HG03175 (cell line): ENCODE measurements around the gene MIB2.
A peak's percentile ranks its signal among the peaks of the same experiment; 100 is the strongest.

Source experiments
- ATAC-seq: cut with Tn5 transposase; IDR thresholded peaks from one replicate; pipeline ENCODE4 v1.9.1; 2021; ENCODE audit warnings: mild to moderate bottlenecking, moderate library complexity; ENCODE audit not compliant: unreplicated experiment

Gene MIB2

DNA sequence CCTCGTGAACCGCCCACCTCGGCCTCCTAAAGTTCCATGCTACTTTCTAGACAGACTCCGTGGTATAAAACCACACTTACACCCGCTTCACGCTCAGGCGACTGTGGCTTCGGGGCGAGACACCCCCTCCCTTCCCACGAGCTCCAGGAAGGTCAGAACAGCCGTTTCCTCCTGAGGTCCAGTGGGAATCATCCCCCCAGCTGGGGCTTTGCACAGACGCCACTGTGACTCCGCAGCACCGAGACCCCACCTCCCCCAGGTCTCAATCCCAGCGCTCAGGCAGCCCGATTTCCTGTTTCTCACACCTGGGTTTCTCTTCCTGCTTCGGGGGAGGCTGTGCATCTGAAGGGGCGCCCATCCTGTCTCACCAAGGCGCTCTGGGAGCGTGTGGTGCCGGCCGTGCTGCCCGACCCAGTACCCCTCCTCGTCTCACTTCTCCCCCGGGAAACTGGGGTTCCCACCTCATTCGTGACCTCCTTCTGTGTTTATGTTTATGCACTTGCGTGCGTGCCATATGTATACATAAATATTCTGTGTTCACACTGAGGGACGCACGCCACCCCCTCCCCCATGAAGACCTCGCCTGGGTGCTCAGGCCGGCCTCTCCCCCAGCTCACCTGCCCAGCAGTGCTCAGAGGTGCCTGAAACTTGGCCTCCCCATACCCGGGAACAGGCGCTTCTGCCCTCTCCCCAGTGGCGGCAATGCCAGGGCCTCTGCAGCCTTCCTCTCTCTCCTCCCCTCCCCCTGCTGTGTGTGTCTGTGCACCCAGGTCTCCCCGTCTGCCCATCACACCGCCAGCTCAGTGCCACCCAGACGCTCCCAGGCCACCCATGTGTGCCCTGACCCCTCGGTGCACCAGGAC lies 62.6 kb downstream of the MIB2 start:
- ATAC-seq, result peak; percentile 76

- no peak for ATAC-seq
Observed at GRCh38 chr1:1678581-1679380, 63.5 kb downstream of the MIB2 start.
